HT1080 (cell line): ENCODE results near the gene THSD4. TPM values are rescaled to one million over a fixed set of nuclear protein-coding genes. Genes with fewer than 3 reads are reported as not detected.
"Not testable (repeated sequence)": the region's sequence is repeated elsewhere in the genome, so short reads cannot be mapped to it uniquely, and the experiment has no call there.

Experiments
- DNase-seq: peaks from one replicate; pipeline ENCODE4 v3.0.0-alpha.2; 2015; ENCODE audit warnings: low read depth
- total RNA-seq: library from RNA; depleted of rRNA; stranded (reverse); fragments of >200 nt; shearing (Covaris generic); gene quantifications from 2 replicates; pipeline ENCODE4 v1.2.3, GENCODE V29; 2014

THSD4 gene
- total RNA-seq, 1 experiment from 2014 or later, result 11.8 TPM

DNA sequence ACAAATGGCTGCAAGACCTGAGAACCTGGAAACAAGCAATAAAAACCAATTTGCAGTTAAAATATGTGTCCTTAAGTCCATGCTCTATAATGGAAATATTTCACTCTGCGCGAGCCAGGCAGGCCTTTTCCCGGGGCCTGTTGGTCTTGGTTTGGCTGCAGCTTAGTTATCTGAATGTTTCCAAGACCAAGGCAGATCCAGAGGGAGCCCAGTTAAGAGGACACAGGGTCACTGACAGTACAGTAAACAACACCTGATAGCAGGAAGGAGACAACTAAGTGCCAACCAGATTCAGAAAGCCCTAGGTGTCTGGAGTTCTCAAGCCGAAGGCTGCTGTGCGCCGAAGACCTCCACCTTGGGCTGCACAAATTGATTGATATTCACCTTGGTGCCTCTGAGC, 32.8 kb downstream of the THSD4 start:
- no peak for DNase-seq

DNA sequence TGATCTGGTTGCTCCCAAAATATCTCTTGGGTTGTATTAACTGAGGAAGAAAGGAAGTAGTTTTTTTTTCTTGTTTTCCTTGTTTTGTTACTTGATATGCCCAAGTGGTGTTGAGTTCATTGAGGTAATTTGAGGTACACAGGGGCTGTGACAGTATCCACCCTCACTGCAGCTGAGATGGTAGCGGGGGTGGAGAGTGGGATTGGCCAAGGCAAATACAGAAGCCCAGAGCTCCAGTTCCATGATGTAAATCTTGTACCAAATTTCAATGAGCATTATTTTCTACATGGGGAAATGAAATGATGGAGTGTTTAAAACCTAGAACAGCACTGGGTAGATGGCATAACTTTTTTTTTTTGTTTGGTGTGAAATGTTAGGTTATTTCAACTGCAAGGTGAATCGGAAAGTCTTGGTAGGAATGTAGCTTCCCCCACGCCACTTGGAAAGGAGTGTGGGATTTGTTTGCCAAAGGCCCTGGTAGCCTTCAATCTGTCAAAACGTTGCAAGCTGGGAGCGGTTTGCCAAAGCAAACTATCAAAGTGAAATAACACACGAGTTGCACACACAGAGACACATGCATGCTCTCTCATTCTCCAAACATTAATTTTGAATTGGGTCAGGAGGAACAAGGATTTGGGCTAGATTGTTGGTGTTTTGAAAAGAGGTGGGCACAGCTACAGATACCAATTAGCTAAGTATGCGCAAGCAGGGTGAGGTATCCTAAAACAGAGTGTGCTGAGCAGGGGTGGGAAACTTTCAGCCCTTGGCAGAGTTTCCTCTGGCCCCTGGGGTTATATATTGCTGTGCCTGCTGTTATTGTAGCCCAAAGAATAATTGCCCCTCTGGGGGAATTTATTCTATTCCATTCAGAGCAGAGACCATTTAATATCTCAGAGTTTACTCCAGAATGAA, 34.6 kb downstream of the THSD4 start:
- DNase-seq, result no peak

DNA sequence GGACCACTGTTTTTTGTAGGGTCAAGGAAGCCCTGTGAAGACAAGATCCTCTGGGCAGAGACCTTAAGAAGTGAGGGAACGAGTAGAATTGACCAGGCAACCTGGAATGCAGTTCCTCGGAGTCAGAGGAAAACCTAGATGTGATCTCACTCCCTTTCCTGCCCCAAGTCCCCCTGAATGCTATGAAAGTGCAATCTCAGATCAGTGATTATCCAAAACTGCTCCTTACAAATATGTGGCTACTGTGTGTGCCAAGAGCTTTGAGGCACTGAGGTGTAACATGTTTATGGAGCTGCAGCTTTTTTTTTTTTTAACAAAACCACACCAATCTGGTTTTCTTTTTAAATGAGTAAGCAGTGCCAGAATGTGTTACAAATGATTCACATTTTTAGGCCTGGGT, 35.8 kb downstream of the THSD4 start:
- peak; percentile 62 for DNase-seq

DNA sequence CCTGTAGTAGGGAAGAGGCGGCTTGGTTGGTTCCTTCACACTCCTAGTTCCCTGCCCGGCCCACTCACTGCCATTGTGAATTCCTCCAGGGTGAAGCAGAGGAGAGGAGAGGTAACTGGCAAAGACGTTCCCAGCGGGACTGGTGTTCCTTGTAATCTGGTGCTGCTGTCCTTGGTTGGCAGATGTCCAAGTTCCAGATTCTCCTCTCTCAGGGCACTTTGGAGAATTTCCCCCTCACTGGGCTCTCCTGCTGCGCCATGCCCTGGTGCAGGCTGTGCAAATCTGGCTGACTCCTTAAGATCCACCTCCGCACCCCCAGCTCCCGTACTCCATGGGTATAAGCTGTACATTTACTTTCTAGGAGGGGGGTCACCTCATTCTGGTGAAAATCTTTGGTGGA, 37.3 kb downstream of the THSD4 start:
- DNase-seq, result no peak

DNA sequence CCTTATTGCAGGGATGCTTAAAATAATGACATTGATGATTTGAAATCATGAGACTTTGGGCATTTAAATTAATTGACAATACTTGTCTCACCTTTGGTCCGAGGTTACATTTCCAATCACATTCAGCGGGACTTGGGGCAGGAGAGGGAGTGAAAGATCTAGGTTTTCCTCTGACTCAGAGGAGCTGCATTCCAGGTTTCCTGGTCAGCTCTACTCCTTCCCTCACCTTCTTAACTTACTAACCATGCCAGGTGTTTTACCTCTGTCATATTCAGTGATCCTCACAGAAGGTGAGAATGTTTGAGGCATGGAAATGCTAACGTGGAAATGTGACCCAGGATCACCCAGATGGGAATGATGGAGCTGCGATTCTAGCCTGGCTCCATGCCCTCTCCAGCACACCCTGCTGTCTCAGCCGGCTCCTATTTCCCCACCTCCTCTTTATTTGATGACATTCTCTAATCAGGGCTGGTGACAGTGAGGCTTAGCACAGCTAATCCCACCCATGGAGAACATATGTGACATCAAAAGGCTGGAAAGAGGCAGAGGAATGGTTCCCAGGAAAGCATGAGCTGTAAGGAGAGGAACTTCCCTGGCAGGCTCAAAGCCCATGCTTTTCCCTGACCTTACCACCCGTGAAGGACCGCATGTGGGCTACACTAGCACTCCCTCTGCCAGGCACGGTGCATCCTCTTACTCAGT, 38.7 kb downstream of the THSD4 start:
- DNase-seq, result no peak

DNA sequence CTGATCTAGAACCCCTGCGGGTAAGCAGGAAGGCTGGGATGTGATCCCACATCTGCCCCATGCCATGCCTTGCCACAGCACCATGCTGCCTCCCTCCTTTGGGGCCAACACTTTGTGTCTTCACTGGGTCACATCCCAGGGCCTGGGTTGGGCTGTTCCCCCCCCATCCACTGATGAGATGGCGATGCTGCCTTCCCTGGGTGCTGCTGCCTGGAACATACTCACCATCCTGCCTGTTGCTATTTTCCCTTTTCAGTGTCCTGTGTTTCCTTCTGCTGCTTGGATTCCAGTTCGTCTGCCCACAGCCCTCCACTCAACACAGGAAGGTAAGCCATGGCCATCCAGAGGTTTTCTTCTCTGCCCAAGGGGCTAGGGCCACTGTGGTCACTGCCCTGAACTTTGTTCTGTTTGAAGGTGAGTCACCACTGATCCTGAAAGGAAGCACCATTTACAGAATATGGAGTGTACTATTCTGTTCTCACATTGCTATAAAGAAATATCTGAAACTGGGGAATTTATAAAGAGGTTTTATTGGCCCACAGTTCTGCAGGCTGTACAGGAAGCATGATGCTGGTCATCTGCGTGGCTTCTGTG, 39.4 kb downstream of the THSD4 start:
- no peak for DNase-seq

DNA sequence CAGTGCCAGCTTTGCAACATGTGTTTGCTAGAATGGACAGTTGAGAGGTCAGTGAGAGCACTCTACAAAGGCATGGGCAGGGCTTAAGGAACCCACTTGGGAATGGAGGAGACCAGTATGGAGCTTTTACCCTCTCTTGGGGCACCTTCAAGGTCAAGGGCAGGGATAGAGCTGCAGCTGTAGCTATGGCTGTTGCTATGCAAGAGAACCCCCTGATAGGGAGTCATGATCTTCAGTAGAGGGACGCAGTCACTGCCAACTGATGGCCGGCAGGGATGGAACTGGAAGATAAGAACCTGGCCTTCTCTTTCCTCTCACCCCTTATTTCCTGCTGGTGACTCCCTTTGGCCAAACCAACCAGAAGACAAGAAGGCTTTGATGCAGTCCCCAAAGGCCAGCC, 40.3 kb downstream of the THSD4 start:
- DNase-seq, result no peak

DNA sequence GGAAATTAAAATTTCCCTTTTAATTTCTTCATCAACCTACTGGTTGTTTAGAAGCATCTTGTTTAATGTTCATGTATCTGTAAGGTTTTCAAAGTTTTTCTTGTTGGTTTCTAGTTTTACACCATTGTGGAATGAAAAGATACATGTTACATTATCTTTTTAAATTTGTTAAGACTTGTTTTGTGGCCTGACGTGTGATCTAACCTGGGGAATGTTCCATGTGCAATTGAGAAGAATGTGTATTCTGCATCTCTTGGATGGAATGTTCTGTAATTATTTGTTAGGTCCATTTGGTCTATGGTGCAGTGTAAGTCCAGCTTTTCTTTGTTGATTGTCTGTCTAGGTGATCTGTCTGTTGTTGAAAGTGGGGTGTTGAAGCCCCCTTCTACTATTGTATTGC, 45.7 kb downstream of the THSD4 start:
- no peak for DNase-seq

DNA sequence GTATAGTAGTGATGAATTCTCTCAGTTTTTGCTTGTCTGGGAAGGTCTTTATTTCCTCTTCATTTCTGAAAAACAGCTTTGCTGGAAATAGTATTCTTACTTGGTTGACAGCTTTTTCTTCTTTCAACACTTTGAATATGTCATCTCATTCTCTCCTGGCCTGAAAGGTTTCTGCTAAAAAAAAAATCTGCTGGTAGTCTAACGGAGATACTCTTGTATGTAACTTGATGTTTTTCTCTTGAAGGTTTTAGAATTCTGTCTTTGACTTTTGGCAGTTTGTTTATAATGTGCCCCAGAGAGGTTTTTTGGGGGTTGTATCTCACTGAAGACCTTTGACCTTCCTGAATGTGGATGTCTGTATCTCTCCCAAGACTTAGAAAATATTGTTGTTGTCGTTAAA, 47.0 kb downstream of the THSD4 start:
- DNase-seq, result no peak

DNA sequence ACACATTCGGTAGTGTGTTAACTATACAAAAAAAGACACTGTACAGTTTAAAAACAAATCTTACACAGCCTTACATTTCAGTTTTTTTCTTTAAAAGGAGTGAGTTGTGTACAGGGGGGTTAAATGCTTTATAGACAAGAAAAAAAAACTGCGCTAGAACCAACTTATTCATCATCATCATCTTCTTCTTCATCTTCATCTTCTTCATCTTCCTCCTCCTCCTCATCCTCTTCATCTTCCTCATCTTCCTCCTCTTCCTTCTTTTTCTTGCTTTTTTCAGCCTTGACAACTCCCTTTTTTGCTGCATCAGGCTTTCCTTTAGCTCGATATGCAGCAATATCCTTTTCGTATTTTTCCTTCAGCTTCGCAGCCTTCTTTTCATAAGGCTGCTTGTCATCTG, 49.3 kb downstream of the THSD4 start:
- not testable (repeated sequence) for DNase-seq

DNA sequence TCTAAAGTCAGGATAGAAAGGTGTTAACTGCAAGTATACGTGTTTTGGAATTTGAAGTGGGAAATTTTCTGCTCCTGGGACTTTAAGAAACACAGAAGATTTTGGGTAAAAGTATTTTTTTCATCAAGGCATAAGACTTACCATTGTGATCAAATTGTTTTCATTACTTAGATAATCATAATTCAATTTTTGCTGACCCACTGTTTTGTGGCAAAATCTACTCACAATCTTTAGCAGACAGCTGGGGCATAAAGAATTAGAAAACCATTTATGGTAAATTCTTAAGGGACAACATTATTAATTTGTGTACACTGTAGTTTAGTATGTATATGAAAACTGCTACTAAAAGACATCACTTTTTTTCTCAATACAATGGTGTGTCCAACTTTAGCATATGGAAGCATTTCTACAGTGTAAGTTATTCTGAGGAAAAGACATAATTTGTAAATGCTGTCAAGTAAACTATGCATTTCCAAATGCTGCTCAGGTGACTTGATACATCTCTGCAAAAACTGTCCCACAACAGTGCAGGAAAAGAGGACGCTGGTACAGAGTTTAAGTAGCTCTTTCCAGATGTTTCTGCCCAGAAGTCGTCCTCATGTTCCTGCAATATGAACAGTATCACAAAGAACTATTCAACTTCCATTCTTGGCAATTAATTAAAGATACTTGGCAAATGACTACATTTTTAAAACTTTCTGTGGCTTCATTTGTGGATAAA, 52.3 kb downstream of the THSD4 start:
- no peak for DNase-seq

DNA sequence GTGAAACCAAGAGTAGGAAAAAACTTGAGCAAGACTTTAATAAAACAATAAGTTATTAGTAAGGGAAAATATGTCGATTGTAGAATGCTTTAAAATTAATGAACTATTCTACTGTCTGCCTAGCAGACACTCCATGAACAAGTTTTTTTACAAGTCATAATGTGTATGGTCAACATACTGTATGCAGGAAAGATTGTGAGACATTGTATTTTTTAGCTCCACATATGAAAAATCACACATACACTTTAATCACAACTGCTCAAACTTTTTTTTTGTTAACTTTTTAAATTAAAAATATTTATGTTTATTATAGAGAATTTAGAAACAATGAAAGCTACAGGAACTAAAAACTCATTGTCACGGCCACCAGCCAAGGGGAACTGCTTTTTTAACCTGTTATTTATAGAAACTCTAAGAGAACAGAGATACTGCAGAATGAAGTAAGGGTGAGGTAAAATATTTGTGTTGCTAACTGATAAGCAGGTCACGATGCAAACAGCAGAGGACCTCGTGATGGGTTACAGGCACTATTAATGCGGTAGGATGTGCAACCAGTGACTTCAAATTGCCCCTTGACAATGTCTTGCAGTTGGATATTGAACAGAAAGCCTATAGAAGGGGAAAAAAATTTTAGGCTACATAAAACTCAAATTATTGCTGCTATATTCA, 53.0 kb downstream of the THSD4 start:
- no peak for DNase-seq

DNA sequence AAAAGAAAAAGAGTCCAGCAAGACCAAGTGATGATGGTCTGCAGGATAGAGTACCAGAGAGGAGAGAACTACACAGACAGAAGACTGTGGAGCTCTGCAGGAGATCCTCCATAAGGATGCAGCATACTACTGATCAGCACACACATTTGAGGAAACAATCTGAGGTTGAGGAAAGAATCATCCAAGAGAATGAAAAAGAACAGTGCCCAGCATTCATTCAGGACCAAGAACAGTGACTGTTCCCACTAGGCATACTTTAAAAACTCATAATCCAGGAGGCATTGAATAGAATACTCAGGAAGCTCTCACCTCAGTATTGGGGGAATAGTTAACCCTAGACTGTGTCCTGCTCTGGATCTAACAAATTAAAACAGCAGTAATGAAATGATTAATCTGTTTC, 54.9 kb downstream of the THSD4 start:
- no peak for DNase-seq

DNA sequence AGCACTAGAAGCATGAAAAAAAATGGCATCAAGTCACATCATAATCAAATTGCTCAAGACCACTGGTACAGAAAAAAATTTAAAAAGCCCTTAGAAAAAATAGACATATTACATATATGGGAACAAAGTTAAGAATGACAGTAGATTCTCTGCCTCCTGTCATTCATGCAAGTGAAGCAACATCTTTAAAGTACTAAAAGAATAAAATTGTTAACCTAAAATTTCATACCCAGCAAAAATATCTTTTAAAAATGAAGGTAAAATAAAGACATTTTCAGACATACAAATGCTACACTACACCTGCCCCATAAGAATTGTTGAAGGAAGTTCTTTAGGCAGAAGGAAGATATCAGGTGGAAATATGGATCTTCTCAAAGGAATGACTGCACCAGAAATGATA, 55.9 kb downstream of the THSD4 start:
- DNase-seq, result no peak

DNA sequence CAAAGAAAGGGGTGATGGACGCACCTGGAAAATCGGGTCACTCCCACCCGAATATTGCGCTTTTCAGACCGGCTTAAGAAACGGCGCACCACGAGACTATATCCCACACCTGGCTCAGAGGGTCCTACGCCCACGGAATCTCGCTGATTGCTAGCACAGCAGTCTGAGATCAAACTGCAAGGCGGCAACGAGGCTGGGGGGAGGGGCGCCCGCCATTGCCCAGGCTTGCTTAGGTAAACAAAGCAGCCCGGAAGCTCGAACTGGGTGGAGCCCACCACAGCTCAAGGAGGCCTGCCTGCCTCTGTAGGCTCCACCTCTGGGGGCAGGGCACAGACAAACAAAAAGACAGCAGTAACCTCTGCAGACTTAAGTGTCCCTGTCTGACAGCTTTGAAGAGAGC, 59.1 kb downstream of the THSD4 start:
- not testable (repeated sequence) for DNase-seq

DNA sequence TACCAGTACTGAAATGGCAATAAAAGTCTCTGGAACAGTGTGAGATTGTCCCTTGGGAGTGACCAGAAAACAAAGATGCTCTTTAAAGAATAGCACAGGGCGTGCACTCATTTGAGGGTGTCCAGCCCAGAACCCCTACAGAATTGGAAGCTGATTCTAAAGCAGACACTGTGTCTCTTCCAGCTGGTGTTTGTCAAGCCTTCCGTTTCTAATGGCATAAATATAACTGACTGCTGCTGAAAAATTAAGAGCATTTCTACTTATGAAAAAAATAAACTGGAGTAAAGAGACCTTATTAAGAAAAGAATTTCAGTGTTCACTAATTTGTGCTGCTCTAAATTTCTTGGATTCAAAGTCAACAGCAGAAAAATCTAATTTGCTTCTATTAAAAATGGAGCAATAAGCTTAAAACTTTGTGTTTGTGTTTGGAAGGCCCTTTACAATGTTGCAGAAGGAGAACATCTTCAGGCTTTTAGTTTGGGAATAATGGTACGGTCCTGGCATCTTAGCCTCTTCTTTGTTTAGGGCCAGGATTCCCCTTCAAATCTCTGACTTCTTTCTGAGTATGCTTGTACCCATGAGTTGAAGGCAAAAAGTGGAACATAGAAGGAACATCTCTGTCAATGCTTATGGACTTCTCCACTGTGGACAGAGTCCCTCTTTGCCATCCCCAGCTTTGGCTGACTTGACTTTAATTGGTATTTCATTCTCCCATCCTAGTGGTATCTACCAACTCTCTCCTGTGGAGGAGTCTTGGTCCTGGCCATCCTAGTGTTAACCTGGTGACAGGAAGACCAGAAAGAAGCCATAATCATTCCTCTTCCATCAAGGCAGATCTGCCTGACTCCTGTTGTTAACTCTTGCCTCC, 65.9 kb downstream of the THSD4 start:
- no peak for DNase-seq

DNA sequence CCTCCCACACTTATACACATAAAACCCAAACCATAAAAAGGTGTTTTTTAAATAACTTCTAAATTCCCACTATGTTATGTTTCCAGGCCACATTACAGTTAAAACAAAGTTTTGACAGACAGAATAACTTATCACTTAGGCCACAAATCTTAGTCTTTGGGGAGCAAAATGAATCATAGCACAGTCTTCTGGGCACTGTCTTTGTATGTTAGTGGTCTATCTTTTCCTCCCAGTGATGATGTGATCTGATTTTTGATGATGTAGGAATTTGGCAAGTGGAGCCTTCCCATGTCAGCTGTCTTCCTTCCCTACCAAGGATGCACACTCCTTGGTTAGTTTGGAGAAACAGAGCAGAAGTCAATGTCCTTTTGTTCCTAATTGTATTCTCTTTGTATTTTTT, 67.3 kb downstream of the THSD4 start:
- DNase-seq, result no peak

DNA sequence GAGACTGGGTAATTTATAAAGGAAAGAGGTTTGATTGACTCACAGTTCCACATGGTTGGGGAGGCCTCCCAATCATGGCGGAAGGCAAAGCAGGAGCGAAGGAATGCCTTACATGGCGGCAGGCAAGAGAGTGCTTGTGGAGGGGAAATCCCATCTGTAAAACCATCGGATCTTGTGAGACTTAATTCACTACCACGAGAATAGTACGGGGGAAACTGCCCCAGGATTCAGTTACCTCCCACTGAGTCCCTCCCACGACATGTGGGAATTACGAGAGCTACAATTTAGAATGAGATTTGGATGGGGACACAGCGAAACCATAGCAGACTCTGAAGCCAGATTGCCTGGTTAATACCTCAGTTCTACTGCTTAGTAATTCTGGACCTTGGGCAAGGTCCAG, 67.8 kb downstream of the THSD4 start:
- no peak for DNase-seq

DNA sequence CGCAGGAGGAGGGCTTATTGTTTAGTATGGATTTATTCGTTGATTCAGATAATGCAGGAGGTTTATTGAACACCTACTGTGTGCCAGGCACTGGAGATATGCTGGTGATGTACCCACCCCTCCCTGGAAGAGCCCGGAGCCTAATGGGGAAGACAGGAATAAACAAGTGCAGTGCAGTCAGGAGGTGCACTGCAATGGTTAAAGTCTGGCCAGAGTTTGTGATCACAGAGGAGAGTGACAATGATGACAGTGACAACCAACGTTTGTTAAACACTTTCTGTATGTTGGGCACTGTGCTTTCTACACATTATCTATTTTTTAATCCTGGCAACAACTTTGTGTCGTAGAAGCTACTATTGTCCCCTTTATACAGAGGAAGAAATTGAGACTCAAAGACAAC, 70.4 kb downstream of the THSD4 start:
- no peak for DNase-seq

DNA sequence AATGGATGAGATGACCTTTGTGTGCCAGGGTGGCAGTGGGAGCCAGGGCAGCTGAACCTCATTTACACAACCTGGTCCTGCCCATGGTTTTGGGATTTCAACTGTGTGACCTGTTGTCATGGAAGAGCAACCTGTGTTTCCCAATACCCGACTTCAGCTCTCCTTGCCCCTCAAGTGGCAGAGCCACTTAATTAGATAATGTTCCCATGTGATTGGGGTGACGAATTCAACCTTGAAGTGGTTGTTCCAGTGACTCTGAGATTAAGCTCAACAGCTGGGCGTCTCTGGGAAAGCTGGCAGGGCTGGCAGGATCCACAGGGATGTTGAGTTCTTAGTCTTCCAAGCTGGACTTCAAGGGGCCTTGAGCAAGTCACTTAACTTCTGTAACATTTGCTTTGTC, 71.0 kb downstream of the THSD4 start:
- no peak for DNase-seq
